C4-2B (cell line): ENCODE measurements around the gene UNC93B1.
A peak's percentile ranks its signal among the peaks of the same experiment; 100 is the strongest.

ENCODE experiments used
- ZFX ChIP-seq: fragments of 450-650 bp; IDR thresholded peaks from 2 replicates; pipeline ENCODE4 v1.6.1; 2017
- TF ChIP-seq, protein P1 (sequence below): fragments of 450-650 bp; conservative IDR thresholded peaks from 2 replicates; pipeline ENCODE4 v1.5.1; 2017; ENCODE audit warnings: mild to moderate bottlenecking

DNA sequence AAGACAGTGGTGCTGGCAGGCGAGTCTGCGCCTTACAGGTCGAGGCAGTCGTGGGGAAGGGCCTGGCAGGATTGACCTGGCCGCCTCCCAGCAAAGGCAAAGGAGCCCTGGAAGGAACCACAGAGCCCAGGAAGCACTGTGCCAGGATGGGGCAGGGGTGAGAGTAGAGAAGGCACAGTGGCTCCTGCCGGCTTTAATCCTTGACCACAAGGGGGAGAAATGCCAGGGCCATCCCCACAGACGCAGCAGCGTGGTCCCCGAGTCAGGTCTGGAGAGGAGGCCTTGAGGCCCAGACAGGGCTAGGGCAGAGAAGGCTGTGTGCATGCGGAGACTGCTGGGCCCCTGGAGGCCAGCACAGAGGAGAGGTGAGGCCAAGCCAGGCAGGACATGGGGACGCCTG, 16.7 kb upstream of the UNC93B1 start:
- TF ChIP-seq, protein P1, sequence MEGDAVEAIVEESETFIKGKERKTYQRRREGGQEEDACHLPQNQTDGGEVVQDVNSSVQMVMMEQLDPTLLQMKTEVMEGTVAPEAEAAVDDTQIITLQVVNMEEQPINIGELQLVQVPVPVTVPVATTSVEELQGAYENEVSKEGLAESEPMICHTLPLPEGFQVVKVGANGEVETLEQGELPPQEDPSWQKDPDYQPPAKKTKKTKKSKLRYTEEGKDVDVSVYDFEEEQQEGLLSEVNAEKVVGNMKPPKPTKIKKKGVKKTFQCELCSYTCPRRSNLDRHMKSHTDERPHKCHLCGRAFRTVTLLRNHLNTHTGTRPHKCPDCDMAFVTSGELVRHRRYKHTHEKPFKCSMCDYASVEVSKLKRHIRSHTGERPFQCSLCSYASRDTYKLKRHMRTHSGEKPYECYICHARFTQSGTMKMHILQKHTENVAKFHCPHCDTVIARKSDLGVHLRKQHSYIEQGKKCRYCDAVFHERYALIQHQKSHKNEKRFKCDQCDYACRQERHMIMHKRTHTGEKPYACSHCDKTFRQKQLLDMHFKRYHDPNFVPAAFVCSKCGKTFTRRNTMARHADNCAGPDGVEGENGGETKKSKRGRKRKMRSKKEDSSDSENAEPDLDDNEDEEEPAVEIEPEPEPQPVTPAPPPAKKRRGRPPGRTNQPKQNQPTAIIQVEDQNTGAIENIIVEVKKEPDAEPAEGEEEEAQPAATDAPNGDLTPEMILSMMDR = peak; percentile 52; the same call in 1 of the 2 replicates
- TF ChIP-seq ZFX = peak; percentile 26; the same call in 1 of the 2 replicates
